Activated T-cell treated with anti-CD3 and anti-CD28 coated beads, Interleukin-2, amount 50 U/mL, for 1 hour (primary cell): ENCODE measurements around the gene ADAMTS8.

Experiments used
- DNase-seq: peaks from one replicate; pipeline ENCODE4 v3.0.0-alpha.2; 2020

Gene ADAMTS8

GRCh38 chr11:130389335-130389935 lies 39.0 kb downstream of the ADAMTS8 start:
- peak; percentile 29 for DNase-seq

GRCh38 chr11:130388607-130389205 lies 39.7 kb downstream of the ADAMTS8 start:
- DNase-seq = no peak

GRCh38 chr11:130386056-130386455 lies 42.4 kb downstream of the ADAMTS8 start:
- no peak for DNase-seq

GRCh38 chr11:130383344-130384211 lies 44.8 kb downstream of the ADAMTS8 start:
- no peak for DNase-seq

GRCh38 chr11:130381317-130381716 lies 47.1 kb downstream of the ADAMTS8 start:
- no peak for DNase-seq

- DNase-seq = no peak
Observed at GRCh38 chr11:130380778-130381177, 47.6 kb downstream of the ADAMTS8 start.

GRCh38 chr11:130379276-130379675 lies 49.1 kb downstream of the ADAMTS8 start:
- no peak for DNase-seq

GRCh38 chr11:130370845-130371590 lies 57.4 kb downstream of the ADAMTS8 start:
- DNase-seq = no peak

- DNase-seq = no peak
Observed at GRCh38 chr11:130369713-130370112, 58.7 kb downstream of the ADAMTS8 start.

- no peak for DNase-seq
Observed at GRCh38 chr11:130369141-130369691, 59.2 kb downstream of the ADAMTS8 start.

- DNase-seq = no peak
Observed at GRCh38 chr11:130359419-130359818, 69.0 kb downstream of the ADAMTS8 start.

GRCh38 chr11:130358398-130358797 lies 70.0 kb downstream of the ADAMTS8 start:
- DNase-seq = no peak
